Measurements from ENCODE around the gene TNNI2.

DNA sequence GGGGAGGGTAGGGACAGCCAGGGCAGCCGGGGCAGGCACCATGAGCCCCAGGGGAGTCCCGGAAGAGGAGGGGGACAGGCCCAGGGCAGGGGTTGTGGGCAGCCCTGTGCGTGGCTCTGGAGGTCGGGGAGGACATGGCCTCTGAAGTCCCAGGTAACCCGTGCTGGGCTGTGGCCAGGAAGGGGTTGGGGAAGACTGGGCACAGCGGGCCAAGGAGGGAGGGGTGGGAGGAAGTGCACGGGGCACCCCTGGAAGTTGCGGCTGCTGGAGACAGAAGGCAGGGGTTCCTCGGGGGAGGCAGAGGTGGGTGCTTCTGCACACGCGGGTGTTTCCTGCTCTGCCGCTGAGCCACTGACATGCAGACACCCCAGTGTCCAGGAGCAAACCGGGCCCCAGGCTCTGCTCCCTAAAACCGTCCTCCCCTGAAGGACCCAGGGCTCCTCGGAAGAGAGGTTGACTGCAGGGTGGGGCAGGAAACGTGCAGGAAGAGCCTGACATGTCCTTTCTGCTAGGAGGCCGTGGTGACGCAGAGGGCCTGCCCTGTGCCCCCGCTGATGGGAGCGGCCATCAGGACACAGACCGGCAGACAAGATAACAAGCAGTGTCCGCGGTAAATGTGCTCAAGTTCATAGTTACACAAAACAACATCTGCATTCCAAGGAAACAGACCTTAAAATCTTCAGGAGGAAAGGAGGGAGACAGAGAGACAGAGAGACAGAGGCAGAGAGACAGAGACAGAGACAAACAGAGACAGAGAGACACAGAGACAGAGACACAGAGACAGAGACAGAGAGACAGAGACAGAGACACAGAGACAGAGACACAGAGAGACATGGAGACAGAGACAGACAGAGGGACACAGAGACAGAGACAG is 5.7 kb downstream of the TNNI2 start:
- TF ChIP-seq, protein P1, sequence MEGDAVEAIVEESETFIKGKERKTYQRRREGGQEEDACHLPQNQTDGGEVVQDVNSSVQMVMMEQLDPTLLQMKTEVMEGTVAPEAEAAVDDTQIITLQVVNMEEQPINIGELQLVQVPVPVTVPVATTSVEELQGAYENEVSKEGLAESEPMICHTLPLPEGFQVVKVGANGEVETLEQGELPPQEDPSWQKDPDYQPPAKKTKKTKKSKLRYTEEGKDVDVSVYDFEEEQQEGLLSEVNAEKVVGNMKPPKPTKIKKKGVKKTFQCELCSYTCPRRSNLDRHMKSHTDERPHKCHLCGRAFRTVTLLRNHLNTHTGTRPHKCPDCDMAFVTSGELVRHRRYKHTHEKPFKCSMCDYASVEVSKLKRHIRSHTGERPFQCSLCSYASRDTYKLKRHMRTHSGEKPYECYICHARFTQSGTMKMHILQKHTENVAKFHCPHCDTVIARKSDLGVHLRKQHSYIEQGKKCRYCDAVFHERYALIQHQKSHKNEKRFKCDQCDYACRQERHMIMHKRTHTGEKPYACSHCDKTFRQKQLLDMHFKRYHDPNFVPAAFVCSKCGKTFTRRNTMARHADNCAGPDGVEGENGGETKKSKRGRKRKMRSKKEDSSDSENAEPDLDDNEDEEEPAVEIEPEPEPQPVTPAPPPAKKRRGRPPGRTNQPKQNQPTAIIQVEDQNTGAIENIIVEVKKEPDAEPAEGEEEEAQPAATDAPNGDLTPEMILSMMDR (conservative IDR thresholded peaks at IDR 0.05), result no peak
- no peak for TF ChIP-seq EZH2 (IDR thresholded peaks at IDR 0.05; ENCODE audit: low read depth)

All from PC-9 (cell line).